Measurements from ENCODE around the gene STAC.
"Not testable (repeated sequence)": the region's sequence is repeated elsewhere in the genome, so short reads cannot be mapped to it uniquely, and the experiment has no call there.

Gene STAC

DNA sequence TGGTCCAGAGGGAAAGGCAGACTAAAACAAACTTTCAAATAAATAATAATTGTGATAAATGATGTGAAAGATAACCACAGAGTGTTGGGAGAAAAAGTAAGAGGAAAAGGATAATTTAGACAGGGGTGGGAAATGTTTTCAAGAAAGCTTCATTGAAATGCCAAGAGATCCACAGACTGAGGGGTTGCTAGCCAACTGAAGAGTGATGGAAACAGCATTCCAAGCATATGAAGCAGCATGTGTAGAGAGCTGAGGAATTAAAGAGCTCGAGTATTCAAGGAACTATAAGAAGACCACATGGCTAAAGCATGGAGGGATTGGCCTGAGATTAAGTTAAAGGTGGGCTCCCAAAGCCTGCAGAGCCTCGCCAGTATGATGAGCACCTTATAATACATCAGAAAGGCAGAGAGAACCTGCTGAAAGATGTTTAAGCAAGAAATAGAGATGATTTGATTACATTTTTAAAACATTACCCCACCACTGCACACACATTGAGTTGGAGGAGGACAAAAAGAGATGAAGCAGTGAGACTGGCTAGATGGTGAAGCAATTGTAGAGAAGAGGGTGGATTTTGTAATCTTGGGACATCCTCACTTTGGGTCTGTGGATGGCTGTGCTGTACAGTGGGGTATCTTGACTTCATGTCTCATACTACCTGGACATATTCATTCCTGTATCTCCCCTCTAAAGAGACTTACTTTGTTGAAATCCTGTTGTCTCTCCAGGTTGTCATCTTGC is 100.8 kb downstream of the STAC start:
- no peak for DNase-seq (ENCODE audit: low spot score)

DNA sequence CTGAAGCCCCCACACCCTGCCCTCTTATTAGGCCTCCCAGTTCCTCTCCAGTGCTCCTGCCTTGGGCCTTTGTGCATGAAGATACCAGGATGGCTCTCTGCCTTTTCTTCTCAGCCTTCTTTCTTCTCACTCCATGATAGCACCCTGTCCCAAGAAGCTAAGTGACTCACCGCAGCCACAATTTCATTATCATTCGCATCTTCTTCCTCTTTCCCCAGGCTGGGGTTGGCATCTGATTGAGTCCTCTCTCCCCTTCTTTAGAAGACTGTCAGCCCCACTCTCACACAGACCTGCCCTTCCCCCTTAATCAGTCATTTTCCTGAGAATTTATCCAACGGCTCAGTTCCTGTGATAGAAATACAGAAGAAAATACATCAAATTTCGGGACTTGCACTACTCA is 102.0 kb downstream of the STAC start:
- no peak for DNase-seq (ENCODE audit: low spot score)

DNA sequence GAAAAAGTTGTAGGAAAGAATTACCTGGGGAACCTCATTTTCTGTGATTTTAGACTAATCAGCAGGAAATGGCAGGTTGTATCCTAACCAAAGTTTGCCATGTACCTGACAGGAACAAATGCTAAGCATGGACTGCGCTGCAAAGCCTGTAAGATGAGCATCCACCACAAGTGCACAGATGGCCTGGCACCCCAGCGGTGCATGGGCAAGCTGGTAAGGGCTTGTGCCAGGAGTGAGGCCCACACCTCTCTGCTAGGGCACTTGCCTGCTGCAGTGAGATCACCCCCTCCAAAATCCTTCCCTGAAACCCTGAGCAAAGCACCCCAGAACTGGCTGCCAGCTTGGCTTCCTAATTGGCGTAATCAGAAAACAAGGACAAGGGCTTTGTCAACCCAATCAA is 102.6 kb downstream of the STAC start:
- DNase-seq (ENCODE audit: low spot score): no peak

DNA sequence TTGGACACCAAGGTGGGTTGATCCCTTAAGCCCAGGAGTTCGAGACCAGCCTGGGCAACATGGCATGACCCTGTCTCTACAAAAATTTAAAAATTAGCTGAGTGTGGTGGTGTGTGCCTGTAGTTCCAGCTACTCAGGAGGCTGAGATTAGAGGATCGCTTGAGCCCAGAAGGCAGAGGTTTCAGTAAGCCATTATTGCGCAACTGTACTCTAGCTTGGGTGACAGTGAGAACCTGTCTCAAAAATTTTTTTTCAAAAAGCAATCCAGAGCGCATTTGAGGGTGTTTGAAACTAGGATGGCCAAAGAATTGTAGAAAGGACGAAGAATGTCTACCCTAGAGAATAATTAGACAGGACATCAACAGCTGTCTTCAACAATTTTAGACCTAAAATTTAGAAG is 103.4 kb downstream of the STAC start:
- DNase-seq (ENCODE audit: low spot score): no peak

DNA sequence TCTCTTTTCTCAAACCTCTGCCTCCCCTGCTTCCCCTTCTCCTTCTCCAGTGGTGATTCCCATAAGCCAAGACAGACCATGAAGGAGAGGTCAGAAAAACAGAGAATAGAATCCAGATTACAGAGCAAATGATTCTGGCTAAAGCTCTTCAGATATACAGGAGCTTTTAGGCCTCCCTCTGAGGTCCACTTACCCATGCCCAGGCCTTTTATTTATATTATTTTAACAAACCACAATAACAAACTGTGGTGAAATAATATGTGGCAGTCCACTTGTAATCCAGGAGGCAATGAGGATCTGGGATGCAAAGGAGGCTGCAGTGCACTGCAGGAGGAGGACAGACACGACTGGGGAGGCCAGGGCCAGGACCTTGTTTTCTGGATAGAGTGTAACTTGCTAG is 104.1 kb downstream of the STAC start:
- DNase-seq (ENCODE audit: low spot score): no peak

DNA sequence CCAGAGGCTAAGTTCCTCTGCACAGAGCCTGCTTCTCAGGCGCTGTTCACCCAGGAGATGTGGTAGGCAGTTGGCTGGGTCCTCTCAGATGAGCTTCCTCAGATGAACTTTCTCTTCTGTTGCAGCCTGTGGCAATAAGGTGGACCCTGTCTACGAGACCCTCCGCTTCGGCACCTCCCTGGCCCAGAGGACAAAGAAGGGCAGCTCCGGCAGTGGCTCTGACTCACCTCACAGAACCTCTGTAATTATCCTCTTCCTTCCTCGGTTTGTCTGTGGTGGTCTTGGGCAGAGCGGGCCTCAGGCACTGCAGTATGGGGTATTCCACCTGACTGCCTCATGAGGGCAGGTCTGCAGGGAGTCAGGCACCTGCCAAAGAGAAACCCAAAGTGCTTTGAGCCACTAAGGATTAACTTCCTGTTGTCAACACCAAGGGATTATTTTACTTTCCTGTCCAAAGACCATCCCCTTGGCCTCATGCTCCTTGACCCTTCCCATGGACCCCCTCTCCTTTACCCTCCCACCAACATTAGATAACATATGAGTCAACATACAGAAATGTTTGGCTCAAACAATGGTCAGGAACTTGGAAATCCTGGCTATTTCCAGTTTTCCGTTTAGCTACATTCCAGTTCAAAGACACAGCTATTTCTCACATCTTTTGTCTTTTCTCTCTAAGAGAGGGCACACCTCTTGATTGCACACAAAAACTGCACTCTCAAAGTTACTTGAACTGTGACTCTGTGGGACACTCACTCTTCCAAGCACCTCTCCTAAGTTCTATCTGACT is 105.9 kb downstream of the STAC start:
- DNase-seq (ENCODE audit: low spot score): no peak

DNA sequence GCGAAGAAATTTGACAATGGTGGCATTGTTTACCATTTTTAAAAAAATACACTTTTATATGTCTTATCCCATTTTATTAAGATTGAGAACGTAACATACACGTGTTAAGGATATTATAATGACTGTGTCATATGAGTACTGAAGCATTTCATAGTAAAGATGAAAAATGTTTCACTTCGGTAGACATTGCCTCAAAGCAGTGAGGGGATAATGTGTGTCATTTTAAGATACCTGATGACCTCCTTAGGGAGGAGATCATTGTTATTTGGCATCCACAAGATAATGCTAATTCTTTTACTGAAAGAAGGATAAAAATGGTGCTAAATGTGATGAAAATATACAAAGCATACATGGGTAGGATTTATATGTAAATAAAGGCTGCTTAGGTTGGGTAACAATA is 107.3 kb downstream of the STAC start:
- DNase-seq (ENCODE audit: low spot score): no peak

DNA sequence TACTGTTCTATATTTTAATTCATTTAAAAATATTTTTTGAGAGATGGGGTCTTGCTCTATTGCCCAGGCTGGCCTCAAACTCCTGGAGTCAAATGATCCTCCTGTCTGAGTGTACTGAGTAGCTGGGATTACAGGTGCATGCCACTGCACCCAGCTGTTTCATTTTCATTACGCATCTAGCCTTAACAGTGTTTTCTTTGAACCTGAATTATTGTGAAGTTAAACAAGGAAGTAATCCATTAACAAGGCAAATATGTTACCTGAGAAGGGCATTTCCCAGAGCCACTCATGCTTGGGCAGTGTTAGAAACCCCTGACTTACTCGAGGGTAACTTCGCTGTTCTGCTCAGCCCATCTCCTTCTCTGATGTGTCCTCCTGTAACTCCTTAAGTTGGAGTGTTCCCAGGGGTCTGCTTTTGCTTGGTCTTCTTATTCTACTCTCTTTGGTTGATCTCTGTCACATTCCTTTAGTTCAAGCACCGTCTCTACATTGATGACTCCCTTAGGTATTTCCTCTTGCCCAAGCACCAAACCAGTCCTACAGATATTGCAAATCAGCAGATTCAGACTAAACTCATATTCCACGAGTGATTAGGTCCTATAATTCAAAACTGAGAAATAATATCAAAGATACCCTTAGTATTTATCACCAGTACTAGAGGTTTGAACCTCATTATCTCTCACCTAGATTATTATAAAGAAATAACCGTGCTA is 107.9 kb downstream of the STAC start:
- no peak for DNase-seq (ENCODE audit: low spot score)

DNA sequence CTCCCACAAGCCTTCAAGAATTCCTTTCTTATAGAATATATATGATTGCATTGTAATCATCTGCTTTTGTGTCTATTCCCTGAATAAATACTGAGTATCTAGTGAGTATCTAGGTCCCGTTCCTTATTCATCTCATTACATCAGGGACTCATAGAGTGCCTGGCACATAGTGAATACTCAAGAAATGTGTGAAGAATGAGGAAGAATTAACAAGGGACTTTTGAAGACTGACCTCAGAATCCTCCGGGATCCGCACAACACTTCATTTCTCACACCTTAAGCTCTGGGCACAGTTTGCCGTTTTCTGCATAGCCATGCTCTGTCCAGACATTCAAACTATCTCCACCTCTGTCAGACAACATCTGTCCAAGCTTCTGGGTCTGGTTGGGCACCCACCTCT is 108.8 kb downstream of the STAC start:
- DNase-seq (ENCODE audit: low spot score): no peak

DNA sequence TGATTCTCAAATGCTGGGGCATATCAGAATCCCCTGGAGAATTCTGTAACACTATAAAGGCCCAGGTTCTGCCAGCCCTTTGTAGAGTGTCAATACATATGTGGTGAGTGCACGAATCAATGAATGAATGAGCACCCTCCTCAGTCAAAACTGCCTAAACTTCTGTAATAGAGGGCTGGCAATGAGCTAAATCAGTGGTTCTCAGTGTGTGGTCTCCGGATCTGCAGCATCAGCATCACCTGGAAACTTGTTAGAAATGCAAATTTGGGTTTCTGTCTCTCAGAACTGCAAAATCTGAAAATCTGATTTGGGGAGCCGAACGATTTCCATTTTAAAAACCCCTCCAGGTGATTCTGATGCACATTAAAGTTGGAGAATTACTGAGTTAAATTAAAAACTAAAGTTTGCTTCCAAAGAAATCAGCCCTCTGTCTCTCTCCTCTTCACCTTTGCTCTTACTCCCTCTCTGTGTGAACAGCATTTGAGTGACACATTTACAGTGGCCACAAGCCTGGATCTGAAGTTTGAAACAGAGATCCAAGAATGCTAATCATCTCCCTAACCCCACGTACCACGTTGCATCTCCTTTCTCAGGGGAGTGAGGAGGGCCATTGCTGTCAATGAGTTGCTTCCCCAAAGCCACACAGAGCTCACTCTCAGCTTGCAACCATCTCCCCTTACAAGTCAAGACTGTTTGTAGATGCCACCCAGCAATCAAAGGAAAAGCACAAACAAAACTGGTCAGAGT is 109.5 kb downstream of the STAC start:
- DNase-seq (ENCODE audit: low spot score): no peak

DNA sequence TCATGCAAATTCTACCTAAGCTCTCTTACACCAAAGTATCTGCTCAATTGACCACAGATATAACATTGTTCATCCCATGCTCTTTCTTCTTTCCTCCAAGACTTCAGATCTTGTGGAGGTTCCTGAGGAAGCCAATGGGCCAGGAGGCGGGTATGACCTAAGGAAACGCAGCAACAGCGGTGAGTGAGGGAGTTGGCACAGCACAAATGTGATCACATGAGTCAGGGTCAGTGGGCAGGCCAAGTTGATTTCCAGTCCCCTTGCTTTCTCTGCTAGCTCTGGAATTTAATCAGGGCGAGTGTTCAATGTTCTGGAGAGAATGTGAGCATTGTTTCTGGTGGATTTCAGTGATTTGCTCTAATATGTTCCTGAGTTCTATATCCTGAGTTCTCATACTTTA is 112.7 kb downstream of the STAC start:
- DNase-seq (ENCODE audit: low spot score): no peak

DNA sequence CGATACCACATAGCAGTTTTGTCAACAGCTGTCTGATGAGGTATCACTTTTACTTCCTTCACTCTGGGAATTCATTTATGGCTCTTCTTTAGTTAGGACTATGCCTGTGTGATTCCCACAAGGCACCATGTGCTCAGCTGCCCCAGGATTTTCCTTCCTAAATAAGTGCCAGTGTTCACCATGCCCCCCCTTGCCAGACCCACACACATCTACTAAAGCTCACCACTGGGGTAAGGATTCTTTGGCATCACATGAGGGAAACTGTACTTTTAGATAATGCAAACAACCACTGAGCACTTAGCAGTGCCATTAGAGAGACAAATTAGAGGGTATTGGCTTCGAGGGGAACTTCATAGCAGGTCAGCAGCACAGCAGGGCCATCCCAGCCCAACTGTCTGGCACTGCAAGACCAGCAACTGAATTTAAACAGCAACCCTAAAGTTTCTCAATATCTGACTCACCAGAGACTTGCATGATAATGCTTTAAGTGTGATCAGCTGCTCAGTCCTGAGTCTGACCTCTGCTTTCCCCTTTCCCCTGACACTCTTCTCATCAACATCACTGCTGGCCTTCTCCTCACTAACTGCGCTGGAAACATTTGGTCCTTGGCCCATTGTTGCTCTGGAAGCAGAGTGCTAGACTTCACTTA is 114.3 kb downstream of the STAC start:
- no peak for DNase-seq (ENCODE audit: low spot score)

DNA sequence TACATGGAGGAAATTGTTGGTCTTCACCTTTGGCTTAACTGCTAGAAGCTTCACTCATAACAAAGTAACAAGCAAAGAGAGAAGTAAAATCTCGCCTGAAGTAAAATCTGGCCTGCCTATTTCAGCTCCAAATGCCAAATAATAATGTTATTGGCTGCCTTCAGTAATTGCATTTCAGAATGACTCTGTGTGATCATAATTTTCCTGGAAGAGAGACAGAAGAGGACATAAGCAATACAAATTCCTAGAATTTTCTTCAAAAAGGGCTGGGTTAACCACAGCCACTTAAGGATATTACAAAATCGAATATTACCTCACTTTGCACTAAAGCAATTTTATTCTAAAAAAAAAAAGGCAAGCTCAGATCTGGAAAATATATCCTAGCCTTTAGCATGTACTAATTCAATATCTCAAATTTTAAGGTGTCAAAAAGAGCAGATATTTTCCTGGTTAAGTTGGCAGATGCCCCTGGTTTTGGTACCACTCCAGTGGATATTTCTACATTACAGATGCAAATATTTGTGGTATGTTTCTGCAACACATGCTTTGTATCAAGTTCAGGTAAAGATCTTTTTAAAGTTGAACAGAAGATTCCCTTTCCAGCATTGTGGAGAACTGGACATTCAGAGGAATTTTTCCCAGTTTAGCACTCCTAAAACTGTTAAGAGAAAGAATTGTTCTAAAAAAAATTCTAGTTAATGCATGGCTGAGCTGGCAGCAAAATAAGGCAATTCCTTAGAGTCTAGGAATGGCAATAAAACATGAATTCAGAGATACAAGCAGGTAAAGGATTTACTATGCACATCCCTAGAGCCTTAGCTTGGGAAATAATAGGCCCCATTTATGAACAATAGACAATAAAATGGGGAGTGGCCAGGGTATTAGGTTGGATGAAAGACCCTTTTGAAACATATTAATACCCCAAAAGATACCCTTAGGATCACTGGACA is 116.7 kb downstream of the STAC start:
- DNase-seq (ENCODE audit: low spot score): no peak

DNA sequence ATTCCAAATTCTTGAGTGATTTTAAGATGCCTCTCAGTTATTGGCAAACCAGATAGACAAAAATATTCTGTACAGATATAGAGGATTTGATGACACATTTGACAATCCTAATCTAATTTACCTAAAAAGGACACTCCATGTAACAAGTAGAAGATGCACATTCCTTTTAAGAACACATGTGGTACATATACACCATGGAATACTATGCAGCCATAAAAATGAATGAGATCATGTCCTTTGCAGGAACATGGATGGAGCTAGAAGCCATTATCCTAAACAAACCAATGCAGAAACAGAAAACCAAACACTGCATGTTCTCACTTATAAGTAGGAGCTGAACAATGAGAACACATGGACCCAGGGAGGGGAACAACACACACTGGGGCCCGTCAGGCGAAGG is 119.7 kb downstream of the STAC start:
- DNase-seq (ENCODE audit: low spot score): not testable (repeated sequence)

DNA sequence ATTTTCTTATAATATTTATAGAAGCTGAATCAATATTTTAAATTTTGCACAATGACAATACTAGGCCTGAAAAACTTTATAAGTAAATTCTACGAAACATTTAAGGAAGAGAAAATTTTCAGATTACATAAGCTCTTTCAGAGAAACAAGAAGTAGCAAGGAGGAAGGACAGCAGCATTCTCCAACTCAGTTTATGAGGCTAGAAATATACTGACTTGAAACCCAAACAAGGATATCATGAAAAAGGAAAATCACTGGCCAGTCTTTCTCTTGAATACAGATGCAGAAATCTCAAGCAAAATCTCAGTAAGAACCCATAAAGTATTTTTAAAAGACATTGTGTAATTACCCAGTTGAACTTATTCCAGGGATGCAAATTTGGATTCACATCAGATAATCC is 121.3 kb downstream of the STAC start:
- no peak for DNase-seq (ENCODE audit: low spot score)

DNA sequence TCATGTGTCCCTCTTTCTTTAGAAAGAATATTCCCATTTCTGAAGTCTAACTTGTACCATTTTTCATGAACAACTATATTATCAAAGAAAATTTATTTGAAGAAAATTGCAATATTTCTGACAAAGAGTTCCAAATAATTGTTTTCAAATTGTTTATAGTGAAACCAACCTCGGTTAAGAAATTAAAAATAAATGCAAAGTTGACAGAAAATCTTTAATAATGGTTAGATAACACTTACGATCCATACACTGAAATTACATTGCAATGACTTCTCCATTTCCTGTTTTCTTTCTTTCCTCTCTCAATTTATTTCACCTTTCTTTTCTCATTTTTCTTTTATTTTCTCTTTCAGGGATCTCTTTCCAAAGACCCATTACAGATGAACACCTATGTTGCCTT is 125.1 kb downstream of the STAC start:
- no peak for DNase-seq (ENCODE audit: low spot score)

DNA sequence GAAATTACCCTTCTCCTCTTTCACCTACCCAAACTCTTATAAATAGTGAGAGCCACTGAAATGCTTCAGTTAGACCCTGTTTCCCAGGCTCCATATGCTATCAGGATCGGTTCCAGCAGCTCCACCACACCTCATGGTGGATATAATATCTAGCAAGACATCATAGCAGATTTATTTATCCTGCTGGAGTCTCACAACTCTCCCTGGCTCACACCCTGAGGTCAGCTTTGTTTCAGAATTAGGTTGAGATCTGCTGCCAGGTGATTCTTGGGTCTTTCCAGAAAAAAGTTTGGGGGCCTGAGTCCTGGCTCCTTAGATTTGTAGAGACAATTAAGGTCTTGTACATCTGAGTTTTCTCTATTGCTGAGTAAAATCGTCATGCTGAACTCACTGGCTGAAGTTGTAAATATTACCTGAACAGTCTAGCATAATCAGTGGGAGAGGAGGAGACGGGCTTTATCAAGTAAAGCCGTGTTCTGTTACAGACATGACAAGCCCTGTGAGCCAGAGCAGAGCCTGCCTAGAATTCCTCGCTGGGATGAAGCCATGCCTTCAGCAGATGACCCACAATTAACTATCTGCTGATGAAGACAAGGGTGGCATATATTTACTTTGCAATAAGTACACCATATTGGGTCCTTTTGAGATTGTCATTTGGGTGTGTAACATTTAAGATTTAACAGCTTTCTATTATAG is 131.6 kb downstream of the STAC start:
- DNase-seq (ENCODE audit: low spot score): no peak

DNA sequence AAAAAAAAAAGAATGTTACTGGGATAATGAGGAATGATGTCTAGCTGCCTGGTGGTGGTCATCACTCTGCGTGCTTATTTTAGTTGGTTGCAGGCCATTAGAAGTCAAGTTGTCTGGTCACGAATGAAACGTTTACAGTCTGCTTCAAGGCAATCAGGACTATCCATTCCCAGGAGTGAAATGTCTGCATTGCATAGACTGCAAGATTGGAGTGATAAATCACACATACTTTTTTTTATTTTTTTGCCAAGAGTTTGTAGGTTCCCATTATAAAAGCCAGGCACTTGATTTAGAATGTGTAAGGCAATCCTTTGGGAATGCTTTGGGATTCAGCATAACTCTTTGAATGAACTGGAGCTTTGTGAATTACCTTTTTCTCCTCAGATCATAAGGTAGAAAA is 132.3 kb downstream of the STAC start:
- no peak for DNase-seq (ENCODE audit: low spot score)

DNA sequence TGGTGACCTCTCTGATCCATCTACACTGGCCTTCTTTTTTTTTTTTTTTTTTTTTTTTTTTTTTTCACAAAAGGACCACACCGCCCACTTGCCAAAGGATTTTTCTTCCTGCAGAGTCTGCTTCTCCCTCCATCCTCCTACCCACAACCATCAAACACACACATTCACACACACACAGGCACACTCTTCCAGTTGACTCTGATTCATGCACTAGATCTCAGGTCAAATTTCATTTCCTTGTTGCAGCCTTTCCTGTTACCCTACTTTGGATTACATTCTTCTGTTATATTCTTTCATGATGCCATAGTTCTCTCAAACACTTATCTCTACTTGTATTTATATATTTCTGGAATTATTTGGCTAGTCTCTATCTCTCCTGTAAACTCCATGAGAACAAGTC is 133.9 kb downstream of the STAC start:
- no peak for DNase-seq (ENCODE audit: low spot score)

DNA sequence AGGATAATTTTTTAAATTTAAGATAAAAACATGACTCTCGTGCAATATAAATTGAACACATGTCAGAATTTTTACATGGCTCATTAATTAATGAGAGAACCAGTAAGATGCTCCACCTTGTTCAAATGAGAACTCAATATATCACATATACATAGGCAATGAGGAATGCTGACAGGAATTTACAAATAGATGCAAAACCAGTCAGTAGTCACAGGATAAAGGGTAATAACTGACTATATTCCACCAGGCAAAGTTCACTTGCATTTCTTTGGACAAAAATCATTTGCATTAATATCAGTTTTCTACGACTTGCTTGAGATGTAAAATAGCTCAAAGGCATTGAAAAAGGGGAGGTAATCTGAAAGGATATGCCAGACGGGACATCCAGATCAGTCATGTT is 139.4 kb downstream of the STAC start:
- no peak for DNase-seq (ENCODE audit: low spot score)
